Measurements from ENCODE around the gene THADA. TPM values are rescaled to one million over a fixed set of nuclear protein-coding genes. Genes with fewer than 3 reads are reported as not detected.

THADA gene
- 36.0 and 40.4 TPM in 2 replicates for total RNA-seq

GRCh38 chr2:43595603-43596412 lies at the start of gene THADA:
Gene THADA, minus strand, starts transcription at chr2:43596038. Its CDS starts 3,646 bp downstream, at chr2:43592392.
- intact Hi-C loops (cut with micrococcal nuclease) = loop anchor here (1.0 to 5.0 kb wide), 17 partner anchors 9 to 1971 kb away; partner anchors contain the start of genes CAMKMT, COX7A2L, PLEKHH2 and PPM1B

GRCh38 chr2:43643680-43644079 lies 47.8 kb upstream of the THADA start:
- intact Hi-C loops (cut with micrococcal nuclease) = no loop called here

- intact Hi-C loops (cut with micrococcal nuclease) = no loop called here
Observed at GRCh38 chr2:43642363-43642762, 46.5 kb upstream of the THADA start.

- intact Hi-C loops (cut with micrococcal nuclease) = loop anchor here (1.0 to 2.0 kb wide), 4 partner anchors 25 to 531 kb away; partner anchors contain the start of genes DYNC2LI1, PPM1B and THADA
Observed at GRCh38 chr2:43637030-43637803, 41.4 kb upstream of the THADA start, which contains the start of gene PLEKHH2. Gene PLEKHH2, plus strand, starts transcription at chr2:43637260. Its CDS starts 7,414 bp downstream, at chr2:43644674.

- intact Hi-C loops (cut with micrococcal nuclease) = loop anchor here (1.0 to 2.0 kb wide), 4 partner anchors 24 to 532 kb away; partner anchors contain the start of genes DYNC2LI1, PPM1B and THADA
Observed at GRCh38 chr2:43636621-43637020, 40.8 kb upstream of the THADA start.

- intact Hi-C loops (cut with micrococcal nuclease) = loop anchor here (2.0 kb wide), 1 partner anchor 139 kb away; the partner anchor contains the start of gene DYNC2LI1
Observed at GRCh38 chr2:43636153-43636552, 40.3 kb upstream of the THADA start.

GRCh38 chr2:43634604-43635306 lies 38.9 kb upstream of the THADA start:
- intact Hi-C loops (cut with micrococcal nuclease) = no loop called here

GRCh38 chr2:43631618-43632317 lies 35.9 kb upstream of the THADA start:
- intact Hi-C loops (cut with micrococcal nuclease) = no loop called here

GRCh38 chr2:43622931-43623451 lies 27.2 kb upstream of the THADA start:
- intact Hi-C loops (cut with micrococcal nuclease) = no loop called here

GRCh38 chr2:43619511-43619910 lies 23.7 kb upstream of the THADA start:
- intact Hi-C loops (cut with micrococcal nuclease) = no loop called here

- intact Hi-C loops (cut with micrococcal nuclease) = no loop called here
Observed at GRCh38 chr2:43616967-43617680, 21.3 kb upstream of the THADA start.

GRCh38 chr2:43612944-43613343 lies 17.1 kb upstream of the THADA start:
- intact Hi-C loops (cut with micrococcal nuclease) = loop anchor here (1.0 to 5.0 kb wide), 2 partner anchors 24 to 384 kb away; partner anchors contain the start of genes LRPPRC and PLEKHH2

GRCh38 chr2:43611987-43612894 lies 16.4 kb upstream of the THADA start:
- intact Hi-C loops (cut with micrococcal nuclease) = loop anchor here (1.0 to 5.0 kb wide), 2 partner anchors 25 to 385 kb away; partner anchors contain the start of genes LRPPRC and PLEKHH2

- intact Hi-C loops (cut with micrococcal nuclease) = loop anchor here (5.0 kb wide), 1 partner anchor 387 kb away; the partner anchor contains the start of gene LRPPRC
Observed at GRCh38 chr2:43610361-43610760, 14.5 kb upstream of the THADA start.

- intact Hi-C loops (cut with micrococcal nuclease) = loop anchor here (1.0 kb wide), 4 partner anchors 13 to 782 kb away; partner anchors contain the start of gene THADA
Observed at GRCh38 chr2:43609290-43609918, 13.6 kb upstream of the THADA start.

GRCh38 chr2:43605851-43606250 lies 10.0 kb upstream of the THADA start:
- intact Hi-C loops (cut with micrococcal nuclease) = loop anchor here (1.0 kb wide), 1 partner anchor 10 kb away; the partner anchor contains the start of gene THADA

- intact Hi-C loops (cut with micrococcal nuclease) = loop anchor here (1.0 kb wide), 1 partner anchor 9 kb away; the partner anchor contains the start of gene THADA
Observed at GRCh38 chr2:43605079-43605655, 9.3 kb upstream of the THADA start.
